Astrocyte (in vitro differentiated cells and primary cell): Measurements from ENCODE around the gene CDH22. TPM values are rescaled to one million over a fixed set of nuclear protein-coding genes. Genes with fewer than 3 reads are reported as not detected.

ENCODE experiments used
- DNase-seq: peaks from one replicate; pipeline ENCODE4 v3.0.0-alpha.2; 2010; ENCODE audit warnings: low read depth
- FAIRE-seq: peaks from 2 replicates; lab custom pipeline; 2011; peaks lifted over from hg19 to GRCh38; lab: Jason Lieb, UNC
- H2AFZ ChIP-seq: 2 replicates; pipeline ENCODE4 v1.6.0; 2012; ENCODE audit warnings: low read depth, low read length, inconsistent platforms
- H3K27ac ChIP-seq: 2 replicates; pipeline ENCODE4 v1.5.1; 2011; ENCODE audit warnings: low read depth, low read length, inconsistent platforms
- H3K27me3 ChIP-seq: 2 replicates; pipeline ENCODE4 v1.6.0; 2011; ENCODE audit warnings: low read length, inconsistent platforms; ENCODE audit not compliant: insufficient read depth
- H3K36me3 ChIP-seq: 2 replicates; pipeline ENCODE4 v1.5.1; 2011; ENCODE audit warnings: low read length, inconsistent platforms; ENCODE audit not compliant: insufficient read depth
- H3K4me1 ChIP-seq: 2 replicates; pipeline ENCODE4 v1.5.1; 2011; ENCODE audit warnings: low read length, inconsistent platforms; ENCODE audit not compliant: insufficient read depth
- H3K4me2 ChIP-seq: 2 replicates; pipeline ENCODE4 v1.6.0; 2012; ENCODE audit warnings: low read length, inconsistent platforms
- H3K4me3 ChIP-seq: 2 replicates; pipeline ENCODE4 v1.5.1; 2011; ENCODE audit warnings: low read depth, mild to moderate bottlenecking, low read length, inconsistent platforms; ENCODE audit not compliant: insufficient read depth
- H3K79me2 ChIP-seq: 2 replicates; pipeline ENCODE4 v1.6.0; 2012; ENCODE audit warnings: mild to moderate bottlenecking, low read length, inconsistent platforms; ENCODE audit not compliant: insufficient read depth
- H3K9ac ChIP-seq: 2 replicates; pipeline ENCODE4 v1.6.0; 2012; ENCODE audit warnings: mild to moderate bottlenecking, low read length, inconsistent platforms
- H3K9me3 ChIP-seq: 2 replicates; pipeline ENCODE4 v1.5.1; 2012; ENCODE audit warnings: low read depth, mild to moderate bottlenecking, low read length, inconsistent platforms; ENCODE audit not compliant: insufficient read depth
- H4K20me1 ChIP-seq: 2 replicates; pipeline ENCODE4 v1.6.0; 2012; ENCODE audit warnings: low read length, inconsistent platforms; ENCODE audit not compliant: insufficient read depth
- H3K27ac Mint-ChIP-seq: one replicate; pipeline ENCODE4 v1.8.0; 2021; ENCODE audit warnings: mild to moderate bottlenecking, mixed read lengths; ENCODE audit not compliant: unreplicated experiment
- H3K27me3 Mint-ChIP-seq: one replicate; pipeline ENCODE4 v1.8.0; 2021; ENCODE audit warnings: low read depth, mixed read lengths; ENCODE audit not compliant: unreplicated experiment
- H3K36me3 Mint-ChIP-seq: one replicate; pipeline ENCODE4 v1.8.0; 2021; ENCODE audit warnings: low read depth, mixed read lengths; ENCODE audit not compliant: unreplicated experiment
- H3K4me1 Mint-ChIP-seq: one replicate; pipeline ENCODE4 v1.8.0; 2021; ENCODE audit warnings: low read depth, mixed read lengths; ENCODE audit not compliant: unreplicated experiment
- H3K4me3 Mint-ChIP-seq: one replicate; pipeline ENCODE4 v1.8.0; 2021; ENCODE audit warnings: mild to moderate bottlenecking, moderate library complexity, mixed read lengths; ENCODE audit not compliant: unreplicated experiment
- H3K9me3 Mint-ChIP-seq: one replicate; pipeline ENCODE4 v1.8.0; 2021; ENCODE audit warnings: mild to moderate bottlenecking, mixed read lengths; ENCODE audit not compliant: unreplicated experiment
- EZH2 ChIP-seq: IDR thresholded peaks from 2 replicates; pipeline ENCODE4 v1.6.1; 2012; ENCODE audit warnings: mild to moderate bottlenecking, low read length, inconsistent platforms; ENCODE audit not compliant: insufficient read depth
- total RNA-seq: library from RNA; stranded (reverse); gene quantifications from 2 replicates; pipeline ENCODE4 v1.2.1, GENCODE V29; 2021
- TF ChIP-seq, protein P1 (sequence below): IDR thresholded peaks from 2 replicates; pipeline ENCODE4 v1.5.1; 2011; ENCODE audit warnings: low read depth, mild to moderate bottlenecking, inconsistent platforms, low read length, moderate library complexity; ENCODE audit not compliant: insufficient read depth

CDH22 gene
- total RNA-seq, 1 donor from 2014 or later: not detected

DNA sequence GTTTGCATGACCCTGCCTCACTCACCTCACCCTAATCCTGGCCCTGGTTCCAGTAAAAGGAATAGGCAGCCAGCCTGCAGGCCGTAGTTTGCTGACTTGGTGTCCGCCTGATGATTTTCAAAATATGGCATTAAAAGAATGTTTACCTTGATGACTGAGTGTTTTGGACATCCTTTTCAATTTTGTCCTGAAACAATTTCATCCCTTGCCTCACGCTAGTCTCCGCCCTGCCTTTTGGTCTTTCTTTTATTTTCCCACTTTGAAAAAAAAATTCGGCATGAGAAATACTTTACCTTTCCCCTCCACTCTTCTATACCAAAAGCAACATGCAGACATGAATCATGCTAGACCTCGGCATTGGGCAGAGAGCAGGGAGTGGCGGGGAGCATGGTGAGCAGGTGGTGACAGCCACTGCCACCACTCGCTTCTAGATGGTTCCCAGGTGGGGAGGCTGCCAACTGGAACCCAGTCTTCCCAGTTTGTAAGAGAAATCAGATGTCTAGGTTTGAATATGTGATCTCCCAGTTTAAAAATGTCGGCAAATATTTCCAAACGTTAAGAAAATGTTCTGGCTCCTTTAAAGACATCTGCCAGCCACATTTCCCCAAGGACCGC, 180.8 kb downstream of the CDH22 start:
- peaks cover 2% of the 10 kb centered on the region for H3K36me3 Mint-ChIP-seq

DNA sequence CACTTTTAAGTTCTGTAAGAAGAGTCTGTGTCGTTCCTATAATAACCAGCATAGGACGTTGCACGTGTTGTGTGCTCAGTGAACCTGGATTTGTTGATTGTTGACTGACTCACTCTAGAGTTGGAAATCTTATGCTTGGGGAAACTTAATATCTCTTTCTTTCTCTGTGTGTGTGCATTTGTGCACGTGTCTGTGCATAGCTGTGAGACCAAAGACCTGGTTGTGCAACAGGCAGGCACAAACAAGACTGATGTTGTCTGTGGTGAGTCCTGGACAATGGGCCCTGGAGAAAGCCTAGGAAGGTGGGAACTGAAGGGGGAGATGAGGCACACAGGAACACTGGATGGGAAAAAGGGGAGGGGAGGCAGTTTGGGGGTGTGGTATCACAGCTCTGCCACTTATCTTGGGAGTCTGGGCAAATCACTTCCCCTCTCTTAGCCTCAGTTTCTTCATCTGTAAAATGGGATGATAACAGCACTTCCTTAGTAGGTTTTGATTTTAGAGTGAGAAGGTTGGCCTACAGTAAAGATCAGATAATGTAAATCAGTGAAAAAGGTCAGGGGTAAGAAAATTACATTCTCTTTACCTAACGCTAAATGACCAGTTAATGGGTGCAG, 181.8 kb downstream of the CDH22 start:
- TF ChIP-seq, protein P1, sequence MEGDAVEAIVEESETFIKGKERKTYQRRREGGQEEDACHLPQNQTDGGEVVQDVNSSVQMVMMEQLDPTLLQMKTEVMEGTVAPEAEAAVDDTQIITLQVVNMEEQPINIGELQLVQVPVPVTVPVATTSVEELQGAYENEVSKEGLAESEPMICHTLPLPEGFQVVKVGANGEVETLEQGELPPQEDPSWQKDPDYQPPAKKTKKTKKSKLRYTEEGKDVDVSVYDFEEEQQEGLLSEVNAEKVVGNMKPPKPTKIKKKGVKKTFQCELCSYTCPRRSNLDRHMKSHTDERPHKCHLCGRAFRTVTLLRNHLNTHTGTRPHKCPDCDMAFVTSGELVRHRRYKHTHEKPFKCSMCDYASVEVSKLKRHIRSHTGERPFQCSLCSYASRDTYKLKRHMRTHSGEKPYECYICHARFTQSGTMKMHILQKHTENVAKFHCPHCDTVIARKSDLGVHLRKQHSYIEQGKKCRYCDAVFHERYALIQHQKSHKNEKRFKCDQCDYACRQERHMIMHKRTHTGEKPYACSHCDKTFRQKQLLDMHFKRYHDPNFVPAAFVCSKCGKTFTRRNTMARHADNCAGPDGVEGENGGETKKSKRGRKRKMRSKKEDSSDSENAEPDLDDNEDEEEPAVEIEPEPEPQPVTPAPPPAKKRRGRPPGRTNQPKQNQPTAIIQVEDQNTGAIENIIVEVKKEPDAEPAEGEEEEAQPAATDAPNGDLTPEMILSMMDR: no peak
- TF ChIP-seq EZH2: no peak
- Histone ChIP-seq H3K4me1 (peaks cover 11% of the 10 kb centered on the region), H3K36me3 (no peaks in the 10 kb centered on the region), H3K27me3 (peaks cover 17% of the 10 kb centered on the region), H4K20me1 (no peaks in the 10 kb centered on the region), H3K9me3 (no peaks in the 10 kb centered on the region), H3K4me3 (no peak overlapping the region), H3K27ac (no peak overlapping the region), H2AFZ (no peak overlapping the region), H3K79me2 (no peaks in the 10 kb centered on the region), H3K4me2 (no peak overlapping the region), H3K9ac (no peak overlapping the region)
- FAIRE-seq: no peak
- Mint-ChIP-seq H3K36me3 (peaks cover 2% of the 10 kb centered on the region), H3K9me3 (peaks cover 2% of the 10 kb centered on the region), H3K4me3 (no peak overlapping the region), H3K27ac (no peak overlapping the region), H3K27me3 (peaks cover 54% of the 10 kb centered on the region), H3K4me1 (peaks cover 20% of the 10 kb centered on the region)
- DNase-seq: no peak

More for the DNA sequence above, 180.8 kb downstream of the CDH22 start:
- Mint-ChIP-seq H3K27ac (no peak overlapping the region), H3K4me1 (peaks cover 10% of the 10 kb centered on the region), H3K27me3 (peaks cover 61% of the 10 kb centered on the region), H3K4me3 (no peak overlapping the region), H3K9me3 (peaks cover 2% of the 10 kb centered on the region)
- TF ChIP-seq EZH2: no peak
- TF ChIP-seq, protein P1: no peak
- Histone ChIP-seq H4K20me1 (no peaks in the 10 kb centered on the region), H3K27ac (no peak overlapping the region), H3K9me3 (no peaks in the 10 kb centered on the region), H3K4me2 (no peak overlapping the region), H3K36me3 (no peaks in the 10 kb centered on the region), H3K9ac (no peak overlapping the region), H3K4me3 (no peak overlapping the region), H3K79me2 (no peaks in the 10 kb centered on the region), H3K4me1 (peaks cover 1% of the 10 kb centered on the region), H3K27me3 (peaks cover 17% of the 10 kb centered on the region), H2AFZ (no peak overlapping the region)
- no peak for DNase-seq
- FAIRE-seq: no peak

Other genes starting within 250 kb of the CDH22 start
- 19.3 and 20.7 TPM in 2 replicates for gene NCOA5, start 218.5 kb downstream of the CDH22 start, total RNA-seq
- 2.3 and 4.1 TPM in 2 replicates for gene CD40, start 190.2 kb downstream of the CDH22 start, total RNA-seq
- gene ELMO2, start 98.1 kb upstream of the CDH22 start, total RNA-seq: 53.4 and 56.7 TPM in 2 replicates
- gene ZNF334, start 205.1 kb upstream of the CDH22 start, total RNA-seq: 8.5 and 9.3 TPM in 2 replicates
- not detected in 2 replicates for gene OCSTAMP, start 242.2 kb upstream of the CDH22 start, total RNA-seq